Loucy (cell line): Measurements from ENCODE around the gene ABCA6.

Experiments
- EZH2phosphoT487 ChIP-seq: fragments of 200-600 bp; IDR thresholded peaks from 2 replicates; pipeline ENCODE4 v1.6.1; 2018; ENCODE audit warnings: antibody characterized with exemption, mild to moderate bottlenecking, moderate library complexity, borderline replicate concordance
- TF ChIP-seq, protein P1 (sequence below): fragments of 200-600 bp; sonication (generic); conservative IDR thresholded peaks from 2 replicates; pipeline ENCODE4 v1.5.1; 2014; ENCODE audit warnings: mild to moderate bottlenecking, antibody characterized with exemption, low read length

DNA sequence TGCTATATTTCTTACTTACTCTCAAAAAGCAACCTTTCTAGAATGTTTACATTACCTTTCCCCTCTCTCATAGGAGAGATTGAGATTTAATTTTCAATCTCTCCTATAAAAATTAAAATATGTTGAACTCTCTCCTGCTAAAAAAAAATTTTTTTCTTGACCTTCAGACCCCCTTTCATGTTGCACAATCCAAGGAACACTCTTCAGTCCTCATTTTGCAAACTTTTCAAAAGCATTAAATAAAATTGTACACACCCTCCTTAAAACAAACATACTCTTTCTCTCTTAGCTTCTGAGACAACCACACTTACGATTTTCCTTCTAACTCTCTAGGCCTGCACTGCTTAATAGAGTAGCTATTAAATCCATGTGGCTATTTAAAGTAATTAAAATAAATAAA lies 8.6 kb upstream of the ABCA6 start:
- TF ChIP-seq EZH2phosphoT487 = no peak
- TF ChIP-seq, protein P1, sequence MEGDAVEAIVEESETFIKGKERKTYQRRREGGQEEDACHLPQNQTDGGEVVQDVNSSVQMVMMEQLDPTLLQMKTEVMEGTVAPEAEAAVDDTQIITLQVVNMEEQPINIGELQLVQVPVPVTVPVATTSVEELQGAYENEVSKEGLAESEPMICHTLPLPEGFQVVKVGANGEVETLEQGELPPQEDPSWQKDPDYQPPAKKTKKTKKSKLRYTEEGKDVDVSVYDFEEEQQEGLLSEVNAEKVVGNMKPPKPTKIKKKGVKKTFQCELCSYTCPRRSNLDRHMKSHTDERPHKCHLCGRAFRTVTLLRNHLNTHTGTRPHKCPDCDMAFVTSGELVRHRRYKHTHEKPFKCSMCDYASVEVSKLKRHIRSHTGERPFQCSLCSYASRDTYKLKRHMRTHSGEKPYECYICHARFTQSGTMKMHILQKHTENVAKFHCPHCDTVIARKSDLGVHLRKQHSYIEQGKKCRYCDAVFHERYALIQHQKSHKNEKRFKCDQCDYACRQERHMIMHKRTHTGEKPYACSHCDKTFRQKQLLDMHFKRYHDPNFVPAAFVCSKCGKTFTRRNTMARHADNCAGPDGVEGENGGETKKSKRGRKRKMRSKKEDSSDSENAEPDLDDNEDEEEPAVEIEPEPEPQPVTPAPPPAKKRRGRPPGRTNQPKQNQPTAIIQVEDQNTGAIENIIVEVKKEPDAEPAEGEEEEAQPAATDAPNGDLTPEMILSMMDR = no peak
